HAP-1 (cell line): ENCODE data around the gene ZDHHC12.

Experiments used
- DNase-seq, 2 experiments: peaks; one replicate each; pipeline ENCODE4 v3.0.0-alpha.2; 2016 to 2020; ENCODE audit warnings: low spot score in 2 of 2
- H3K27me3 ChIP-seq: fragments of 250-450 bp; sonication (Bioruptor Pico); 2 replicates; pipeline ENCODE4 v1.5.1; 2020; ENCODE audit warnings: low read depth, mild to moderate bottlenecking, moderate library complexity
- H3K36me3 ChIP-seq: fragments of 250-450 bp; sonication (Bioruptor Pico); replicated peaks from 2 replicates; pipeline ENCODE4 v1.5.1; 2020; ENCODE audit warnings: mild to moderate bottlenecking
- H3K4me1 ChIP-seq: fragments of 250-450 bp; sonication (Bioruptor Pico); 2 replicates; pipeline ENCODE4 v1.5.1; 2020; ENCODE audit warnings: mild to moderate bottlenecking
- H3K4me3 ChIP-seq: fragments of 250-450 bp; sonication (Bioruptor Pico); 2 replicates; pipeline ENCODE4 v1.5.1; 2020; ENCODE audit warnings: mild to moderate bottlenecking, moderate library complexity
- H3K9me3 ChIP-seq: fragments of 250-450 bp; sonication (Bioruptor Pico); 2 replicates; pipeline ENCODE4 v1.5.1; 2020; ENCODE audit warnings: mild to moderate bottlenecking, moderate library complexity
- in situ Hi-C: fragments of 300-500 bp; cut with MboI; formaldehyde crosslinking; loops from 3 replicates; pipeline ENCODE4 v1.14.3; 2020; ENCODE audit warnings: low sequenced_read_pairs, inconsistent platforms, mixed read lengths

Gene ZDHHC12

GRCh38 chr9:128723352-128723865, 518 bp downstream of the ZDHHC12 start:
- in situ Hi-C loops = no loop called here
- no peaks in the 10 kb centered on the region for H3K27me3 ChIP-seq
- no peak for DNase-seq
- peaks cover 12% of the 10 kb centered on the region for H3K4me1 ChIP-seq
- H3K9me3 ChIP-seq = no peaks in the 10 kb centered on the region
- peak overlapping the region; percentile 86 for H3K4me3 ChIP-seq
- H3K36me3 ChIP-seq = peaks cover 30% of the 10 kb centered on the region

- peak overlapping the region; percentile 86 for H3K4me3 ChIP-seq
- in situ Hi-C loops = no loop called here
- H3K4me1 ChIP-seq = peaks cover 12% of the 10 kb centered on the region
- H3K36me3 ChIP-seq = peaks cover 31% of the 10 kb centered on the region
- H3K27me3 ChIP-seq = no peaks in the 10 kb centered on the region
- no peaks in the 10 kb centered on the region for H3K9me3 ChIP-seq
- DNase-seq = no peak
Measured at GRCh38 chr9:128722380-128723351, 1.3 kb downstream of the ZDHHC12 start.

GRCh38 chr9:128721487-128722010, 2.4 kb downstream of the ZDHHC12 start:
- Histone ChIP-seq H3K9me3 (no peaks in the 10 kb centered on the region), H3K36me3 (peaks cover 35% of the 10 kb centered on the region), H3K27me3 (no peaks in the 10 kb centered on the region), H3K4me1 (peaks cover 12% of the 10 kb centered on the region), H3K4me3 (no peak overlapping the region)
- in situ Hi-C loops = no loop called here
- DNase-seq = no peak

GRCh38 chr9:128720841-128721486, 3.0 kb downstream of the ZDHHC12 start:
- Histone ChIP-seq H3K4me1 (peaks cover 12% of the 10 kb centered on the region), H3K9me3 (no peaks in the 10 kb centered on the region), H3K36me3 (peaks cover 36% of the 10 kb centered on the region), H3K27me3 (no peaks in the 10 kb centered on the region), H3K4me3 (no peak overlapping the region)
- no peak for DNase-seq
- in situ Hi-C loops = no loop called here

- Histone ChIP-seq H3K9me3 (no peaks in the 10 kb centered on the region), H3K36me3 (peaks cover 40% of the 10 kb centered on the region), H3K4me1 (peaks cover 12% of the 10 kb centered on the region), H3K4me3 (no peak overlapping the region), H3K27me3 (no peaks in the 10 kb centered on the region)
- DNase-seq = no peak
- in situ Hi-C loops = no loop called here
Measured at GRCh38 chr9:128719919-128720605, 3.9 kb downstream of the ZDHHC12 start.

- in situ Hi-C loops = no loop called here
Measured at GRCh38 chr9:128718475-128718874, 5.5 kb downstream of the ZDHHC12 start.

GRCh38 chr9:128718047-128718446, 5.9 kb downstream of the ZDHHC12 start:
- H3K36me3 ChIP-seq = peaks cover 56% of the 10 kb centered on the region
- H3K4me1 ChIP-seq = peaks cover 3% of the 10 kb centered on the region; the same call in 1 of the 2 replicates

More at GRCh38 chr9:128718475-128718874, 5.5 kb downstream of the ZDHHC12 start:
- H3K4me3 ChIP-seq = no peak overlapping the region
- H3K9me3 ChIP-seq = no peaks in the 10 kb centered on the region
- no peaks in the 10 kb centered on the region for H3K27me3 ChIP-seq
- H3K36me3 ChIP-seq = peaks cover 51% of the 10 kb centered on the region
- no peak for DNase-seq
- H3K4me1 ChIP-seq = peaks cover 7% of the 10 kb centered on the region

GRCh38 chr9:128716581-128717254, 7.2 kb downstream of the ZDHHC12 start:
- H3K27me3 ChIP-seq = no peaks in the 10 kb centered on the region
- no peak overlapping the region for H3K4me3 ChIP-seq
- no peaks in the 10 kb centered on the region for H3K9me3 ChIP-seq
- in situ Hi-C loops = no loop called here
- H3K36me3 ChIP-seq = peaks cover 65% of the 10 kb centered on the region
- H3K4me1 ChIP-seq = no peaks in the 10 kb centered on the region
- no peak for DNase-seq

More at GRCh38 chr9:128718047-128718446, 5.9 kb downstream of the ZDHHC12 start:
- in situ Hi-C loops = no loop called here
- DNase-seq = no peak
- Histone ChIP-seq H3K27me3 (no peaks in the 10 kb centered on the region), H3K4me3 (no peak overlapping the region), H3K9me3 (no peaks in the 10 kb centered on the region)

- Histone ChIP-seq H3K36me3 (peaks cover 55% of the 10 kb centered on the region), H3K4me1 (no peaks in the 10 kb centered on the region), H3K4me3 (no peak overlapping the region), H3K9me3 (no peaks in the 10 kb centered on the region), H3K27me3 (no peaks in the 10 kb centered on the region)
- in situ Hi-C loops = no loop called here
- no peak for DNase-seq
Measured at GRCh38 chr9:128715436-128715750, 8.5 kb downstream of the ZDHHC12 start.

- in situ Hi-C loops = no loop called here
- DNase-seq = no peak
- H3K9me3 ChIP-seq = no peaks in the 10 kb centered on the region
- peaks cover 49% of the 10 kb centered on the region for H3K36me3 ChIP-seq
- H3K4me3 ChIP-seq = no peak overlapping the region
- no peaks in the 10 kb centered on the region for H3K4me1 ChIP-seq
- no peaks in the 10 kb centered on the region for H3K27me3 ChIP-seq
Measured at GRCh38 chr9:128714586-128715435, 9.1 kb downstream of the ZDHHC12 start.

- DNase-seq = no peak
- in situ Hi-C loops = no loop called here
Measured at GRCh38 chr9:128713941-128714573, 9.9 kb downstream of the ZDHHC12 start.

GRCh38 chr9:128713411-128713780, 10.5 kb downstream of the ZDHHC12 start:
- Histone ChIP-seq H3K4me3 (no peak overlapping the region), H3K4me1 (no peaks in the 10 kb centered on the region), H3K36me3 (peaks cover 47% of the 10 kb centered on the region), H3K9me3 (no peaks in the 10 kb centered on the region), H3K27me3 (no peaks in the 10 kb centered on the region)
- in situ Hi-C loops = no loop called here
- DNase-seq = no peak

More at GRCh38 chr9:128713941-128714573, 9.9 kb downstream of the ZDHHC12 start:
- H3K27me3 ChIP-seq = no peaks in the 10 kb centered on the region
- H3K4me1 ChIP-seq = no peaks in the 10 kb centered on the region
- H3K9me3 ChIP-seq = no peaks in the 10 kb centered on the region
- H3K36me3 ChIP-seq = peaks cover 45% of the 10 kb centered on the region
- no peak overlapping the region for H3K4me3 ChIP-seq
